ENCODE results near the gene NIT1. TPM values are rescaled to one million over a fixed set of nuclear protein-coding genes. Genes with fewer than 3 reads are reported as not detected.

The NIT1 gene
- total and polyA plus RNA-seq, 12 donors = 72.2 to 147 (median 103) TPM

DNA sequence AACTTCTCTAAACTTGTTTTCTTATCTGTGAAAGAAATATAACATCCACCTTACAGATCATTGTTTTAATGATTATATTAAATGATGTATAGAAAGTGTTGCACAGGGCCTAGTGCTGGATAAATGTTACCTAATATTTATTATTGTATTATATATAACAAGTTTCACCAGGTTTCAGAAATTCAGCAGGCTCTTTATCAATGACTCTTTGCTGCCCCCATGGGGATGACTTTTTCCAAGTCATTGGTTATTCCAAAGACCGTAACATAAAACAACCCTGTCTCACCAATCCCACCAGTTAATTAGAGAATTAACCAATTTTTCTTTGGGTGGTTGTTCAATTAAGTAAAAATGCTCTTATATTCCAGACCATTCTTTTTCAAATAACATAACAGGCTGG lies 21.9 kb downstream of the NIT1 start:
- H3K27ac ChIP-seq = no peak overlapping the region
- DNase-seq = peak in 5 of 7 donors; percentile 43 to 69 (median 54)
- TF ChIP-seq POLR2A (IDR thresholded peaks at IDR 0.05) = no peak
- TF ChIP-seq, protein P1, sequence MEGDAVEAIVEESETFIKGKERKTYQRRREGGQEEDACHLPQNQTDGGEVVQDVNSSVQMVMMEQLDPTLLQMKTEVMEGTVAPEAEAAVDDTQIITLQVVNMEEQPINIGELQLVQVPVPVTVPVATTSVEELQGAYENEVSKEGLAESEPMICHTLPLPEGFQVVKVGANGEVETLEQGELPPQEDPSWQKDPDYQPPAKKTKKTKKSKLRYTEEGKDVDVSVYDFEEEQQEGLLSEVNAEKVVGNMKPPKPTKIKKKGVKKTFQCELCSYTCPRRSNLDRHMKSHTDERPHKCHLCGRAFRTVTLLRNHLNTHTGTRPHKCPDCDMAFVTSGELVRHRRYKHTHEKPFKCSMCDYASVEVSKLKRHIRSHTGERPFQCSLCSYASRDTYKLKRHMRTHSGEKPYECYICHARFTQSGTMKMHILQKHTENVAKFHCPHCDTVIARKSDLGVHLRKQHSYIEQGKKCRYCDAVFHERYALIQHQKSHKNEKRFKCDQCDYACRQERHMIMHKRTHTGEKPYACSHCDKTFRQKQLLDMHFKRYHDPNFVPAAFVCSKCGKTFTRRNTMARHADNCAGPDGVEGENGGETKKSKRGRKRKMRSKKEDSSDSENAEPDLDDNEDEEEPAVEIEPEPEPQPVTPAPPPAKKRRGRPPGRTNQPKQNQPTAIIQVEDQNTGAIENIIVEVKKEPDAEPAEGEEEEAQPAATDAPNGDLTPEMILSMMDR (IDR thresholded peaks at IDR 0.05) = peak; percentile 38 to 67 (median 51)
- 14 to 19% (median 16%) methylated on average over 1 of the region's 1 CpG for WGBS, 4 donors
- no peak overlapping the region for H3K4me3 ChIP-seq
- peaks cover 0 to 8% of the 10 kb centered on the region in 2 donors for H3K4me1 ChIP-seq (replicated peaks in 1 of 2)
- intact Hi-C loops (cut with DNase I) = no loop called here
- H3K36me3 ChIP-seq (replicated peaks in 1 of 2) = no peaks in the 10 kb centered on the region
- H3K27me3 ChIP-seq = no peaks in the 10 kb centered on the region
- H3K9me3 ChIP-seq (replicated peaks in 1 of 3) = no peaks in the 10 kb centered on the region

DNA sequence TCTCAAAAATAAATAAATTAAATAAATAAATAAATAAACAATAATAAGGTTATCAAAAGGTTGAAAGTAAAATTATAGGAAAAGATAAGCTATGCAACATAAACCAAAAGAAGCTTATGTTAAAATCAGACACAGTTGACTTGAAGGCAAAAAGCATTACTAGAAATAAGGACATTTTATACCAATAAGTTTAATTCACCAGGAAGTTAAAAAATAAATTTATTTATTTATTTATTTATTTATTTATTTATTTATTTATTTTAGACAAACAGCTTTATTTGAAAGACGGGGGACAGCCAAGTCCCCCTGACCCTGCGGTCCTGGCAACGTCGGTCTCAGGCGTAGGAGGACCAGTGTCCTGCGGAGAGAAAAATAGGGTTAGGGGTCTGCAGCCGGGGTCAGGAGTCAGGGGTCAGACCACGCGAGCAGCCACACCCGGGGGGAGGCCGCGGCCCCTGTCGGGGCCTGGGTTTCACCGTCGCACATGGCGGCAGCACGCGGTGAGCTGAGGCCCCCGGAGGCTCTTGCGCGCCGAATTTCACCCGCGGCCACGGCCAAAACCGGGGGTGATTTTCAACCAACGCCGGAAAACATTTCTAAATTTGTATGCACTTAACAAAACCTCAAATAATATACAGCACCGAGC lies 23.0 kb downstream of the NIT1 start:
- intact Hi-C loops (cut with DNase I) = no loop called here
- H3K9me3 ChIP-seq (replicated peaks in 1 of 3) = no peaks in the 10 kb centered on the region
- no peaks in the 10 kb centered on the region for H3K27me3 ChIP-seq
- 91 to 95% (median 92%) methylated on average over 27 to 29 of the region's 29 CpGs for WGBS, 4 donors
- H3K36me3 ChIP-seq (replicated peaks in 1 of 2) = no peaks in the 10 kb centered on the region
- no peak for DNase-seq
- no peak overlapping the region for H3K4me3 ChIP-seq
- TF ChIP-seq POLR2A (IDR thresholded peaks at IDR 0.05) = no peak
- TF ChIP-seq, protein P1 (IDR thresholded peaks at IDR 0.05) = no peak
- H3K4me1 ChIP-seq (replicated peaks in 1 of 2) = peaks cover 0 to 8% of the 10 kb centered on the region in 2 donors
- no peak overlapping the region for H3K27ac ChIP-seq

DNA sequence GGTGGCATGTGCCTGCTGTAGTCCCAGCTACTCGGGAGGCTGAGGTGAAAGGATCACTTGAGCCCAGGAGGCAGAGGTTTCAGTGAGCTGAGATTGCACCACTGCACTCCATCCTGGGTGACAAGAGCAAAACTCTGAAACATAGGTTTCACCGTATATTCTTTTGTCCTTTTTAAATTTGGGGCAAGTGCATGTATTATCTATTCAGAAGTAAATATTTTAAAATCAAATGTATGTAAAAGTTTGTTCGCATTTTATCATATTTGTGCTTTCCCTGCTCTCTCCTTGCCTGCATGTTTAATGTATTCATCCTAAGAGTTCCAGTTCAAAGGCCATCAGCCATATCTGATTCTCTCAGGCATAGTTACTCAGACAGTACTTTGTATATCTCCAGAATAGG lies 27.9 kb downstream of the NIT1 start:
- TF ChIP-seq, protein P1 (IDR thresholded peaks at IDR 0.05) = no peak
- TF ChIP-seq POLR2A (IDR thresholded peaks at IDR 0.05) = no peak

DNA sequence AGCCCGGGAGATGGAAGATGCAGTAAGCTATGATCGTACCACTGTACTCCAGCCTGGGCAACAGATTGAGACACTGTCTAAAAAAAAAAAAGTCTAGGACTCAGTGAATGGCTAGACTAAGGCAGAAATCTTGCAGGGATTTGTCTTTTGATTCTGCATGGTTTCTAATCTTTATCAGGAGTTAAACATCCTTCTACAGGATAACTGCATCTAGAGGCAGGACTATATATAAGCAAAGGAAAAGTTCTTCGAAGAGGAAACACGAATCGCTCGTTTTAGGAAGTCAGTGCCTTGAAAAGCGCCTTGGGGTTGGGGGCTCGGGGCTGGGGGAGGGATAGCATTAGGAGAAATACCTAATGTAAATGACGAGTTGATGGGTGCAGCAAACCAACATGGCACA lies 35.3 kb downstream of the NIT1 start:
- H3K27ac ChIP-seq = peak overlapping the region in 4 of 5 donors; percentile 85 to 95 (median 92)
- H3K4me1 ChIP-seq (replicated peaks in 1 of 2) = peaks cover 0 to 10% of the 10 kb centered on the region in 2 donors
- peaks cover 0 to 15% of the 10 kb centered on the region in 2 donors for H3K36me3 ChIP-seq (replicated peaks in 1 of 2)
- peak overlapping the region in 2 of 4 donors; percentile 71 to 83 for H3K4me3 ChIP-seq
- H3K9me3 ChIP-seq (replicated peaks in 1 of 3) = no peaks in the 10 kb centered on the region
- no peaks in the 10 kb centered on the region for H3K27me3 ChIP-seq
- intact Hi-C loops (cut with DNase I) = no loop called here
- 20 to 23% (median 21%) methylated on average over 9 of the region's 9 CpGs for WGBS, 4 donors
- peak in 1 of 7 donors; percentile 13 for DNase-seq
- no peak for TF ChIP-seq POLR2A (IDR thresholded peaks at IDR 0.05)
- TF ChIP-seq, protein P1 (IDR thresholded peaks at IDR 0.05) = no peak

More for the DNA sequence above, 27.9 kb downstream of the NIT1 start:
- no peak overlapping the region for H3K27ac ChIP-seq
- no peak overlapping the region for H3K4me3 ChIP-seq
- WGBS, 4 donors = 74 to 85% (median 78%) methylated on average over 3 of the region's 3 CpGs
- H3K9me3 ChIP-seq (replicated peaks in 1 of 3) = no peaks in the 10 kb centered on the region
- no peak for DNase-seq
- no peaks in the 10 kb centered on the region for H3K4me1 ChIP-seq (replicated peaks in 1 of 2)
- H3K36me3 ChIP-seq (replicated peaks in 1 of 2) = no peaks in the 10 kb centered on the region
- H3K27me3 ChIP-seq = no peaks in the 10 kb centered on the region
- intact Hi-C loops (cut with DNase I) = no loop called here

Data from adrenal gland (tissue), 12 donors.